Measurements from ENCODE around the gene MDK. TPM values are rescaled to one million over a fixed set of nuclear protein-coding genes. Genes with fewer than 3 reads are reported as not detected.

MDK gene
- polyA plus RNA-seq, 1 donor from 2014 or later: 90.3 TPM

DNA sequence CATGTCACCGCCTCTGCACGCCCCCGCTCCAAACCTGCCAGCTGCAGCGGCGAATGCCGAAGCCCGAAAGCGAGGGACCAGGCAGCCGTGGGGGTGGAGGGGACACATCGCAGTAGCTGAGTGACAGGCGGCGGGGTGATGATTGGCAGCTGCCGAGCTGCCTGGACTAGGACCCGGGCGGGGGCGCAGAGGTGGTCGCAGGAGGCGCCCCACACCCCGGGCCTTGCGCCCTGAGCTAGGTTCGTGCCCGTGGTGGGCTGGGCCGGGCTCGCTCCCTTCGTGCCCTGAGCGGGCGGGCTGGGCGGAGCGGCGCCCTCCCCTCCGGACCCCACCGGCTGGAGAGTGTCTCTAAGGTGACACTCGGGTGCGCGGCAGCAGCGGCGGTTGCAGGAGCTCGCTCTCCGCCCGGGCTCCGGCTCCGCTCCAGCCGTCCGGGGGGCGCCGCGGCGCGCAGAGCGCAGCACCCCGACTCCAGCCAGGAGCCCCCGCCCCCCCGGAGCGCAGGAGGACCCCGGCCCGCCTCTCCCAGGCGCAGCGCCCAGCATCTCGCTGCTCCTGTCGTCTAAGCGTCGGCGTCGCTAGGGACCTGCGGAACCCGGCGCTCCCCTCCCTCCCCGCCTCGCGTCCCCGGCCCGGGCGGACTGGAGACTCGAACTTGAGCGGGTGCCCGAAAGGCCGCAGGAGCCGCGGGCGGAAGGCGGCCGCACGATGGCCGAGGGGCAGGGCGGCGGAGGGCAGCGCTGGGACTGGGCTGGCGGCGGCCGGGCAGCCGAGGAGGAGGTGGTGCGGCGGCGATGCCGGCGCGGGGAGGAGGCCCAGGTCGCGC, 48.7 kb upstream of the MDK start:
- H3K9me3 ChIP-seq (ENCODE audit: low read length): no peaks in the 10 kb centered on the region
- H3K36me3 ChIP-seq (ENCODE audit: insufficient read depth, low read length): no peaks in the 10 kb centered on the region
- H3K27ac ChIP-seq (ENCODE audit: low read length): peak overlapping the region; percentile 45
- peaks cover 5% of the 10 kb centered on the region for H3K79me2 ChIP-seq (replicated peaks; ENCODE audit: insufficient read depth, low read length)
- H4K20me1 ChIP-seq (ENCODE audit: insufficient read depth): no peaks in the 10 kb centered on the region
- H3K9me2 ChIP-seq (ENCODE audit: insufficient read depth, low read length): no peaks in the 10 kb centered on the region
- peaks cover 20% of the 10 kb centered on the region for H3K27me3 ChIP-seq (ENCODE audit: insufficient read depth, low read depth, low read length)
- no peaks in the 10 kb centered on the region for H3F3A ChIP-seq (ENCODE audit: insufficient read depth, low read length, poor library complexity, severe bottlenecking)
- peak overlapping the region; percentile 72 for H3K9ac ChIP-seq (ENCODE audit: low read length)
- TF ChIP-seq SMC3 (conservative IDR thresholded peaks at IDR 0.05; ENCODE audit: poor library complexity) (no peak), EP300 (conservative IDR thresholded peaks at IDR 0.05; ENCODE audit: poor library complexity, severe bottlenecking) (peak; percentile 87), POLR2AphosphoS5 (IDR thresholded peaks at IDR 0.05) (peak; percentile 47)
- H3K4me2 ChIP-seq (ENCODE audit: low read length): peak overlapping the region; percentile 69
- peak overlapping the region; percentile 79 for H3K4me3 ChIP-seq (ENCODE audit: low read length)
- no peak overlapping the region for H2AFZ ChIP-seq (ENCODE audit: low read depth, low read length)

DNA sequence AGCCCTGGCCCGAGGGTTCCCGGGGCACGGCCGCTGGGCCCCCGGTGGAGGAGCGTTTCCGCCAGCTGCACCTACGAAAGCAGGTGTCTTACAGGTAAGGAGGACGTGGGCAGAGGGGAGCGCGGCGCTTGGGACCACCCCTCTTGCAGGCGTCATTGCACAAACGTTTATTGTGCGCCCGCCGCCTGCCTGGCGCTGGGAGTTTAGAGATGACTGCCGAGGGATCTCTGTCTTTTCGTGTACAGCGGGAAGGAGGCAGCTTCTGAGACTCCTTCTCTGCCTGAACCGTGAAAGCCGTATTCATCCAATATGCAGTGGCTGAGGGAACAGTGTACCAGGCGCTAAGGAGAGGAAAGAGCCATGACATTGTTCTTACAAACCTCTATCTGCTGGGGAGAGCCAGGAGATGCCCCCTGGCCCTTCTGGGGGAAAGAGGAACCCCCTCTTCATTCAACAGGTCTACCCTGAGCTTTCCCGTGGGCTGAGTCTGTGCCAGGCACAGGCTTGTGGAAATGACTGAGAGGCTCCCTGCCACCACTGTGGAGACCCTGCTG, 48.0 kb upstream of the MDK start:
- peak overlapping the region; percentile 62 for H3K27ac ChIP-seq (ENCODE audit: low read length)
- H3K4me2 ChIP-seq (ENCODE audit: low read length): peak overlapping the region; percentile 73
- H3K27me3 ChIP-seq (ENCODE audit: insufficient read depth, low read depth, low read length): peaks cover 20% of the 10 kb centered on the region
- H3K36me3 ChIP-seq (ENCODE audit: insufficient read depth, low read length): no peaks in the 10 kb centered on the region
- TF ChIP-seq REST (IDR thresholded peaks at IDR 0.05; ENCODE audit: borderline replicate concordance): no peak
- peak; percentile 15 for TF ChIP-seq RAD21 (conservative IDR thresholded peaks at IDR 0.05)
- no peak for TF ChIP-seq EZH2 (IDR thresholded peaks at IDR 0.05; ENCODE audit: borderline replicate concordance, insufficient read depth, low read length, poor library complexity, severe bottlenecking)
- TF ChIP-seq TAF1 (IDR thresholded peaks at IDR 0.05; ENCODE audit: low read depth): peak; percentile 60
- peak; percentile 17 for TF ChIP-seq EP300 (conservative IDR thresholded peaks at IDR 0.05; ENCODE audit: poor library complexity, severe bottlenecking)
- TF ChIP-seq MXI1 (conservative IDR thresholded peaks at IDR 0.05; ENCODE audit: poor library complexity, severe bottlenecking): no peak
- TF ChIP-seq, protein P1, sequence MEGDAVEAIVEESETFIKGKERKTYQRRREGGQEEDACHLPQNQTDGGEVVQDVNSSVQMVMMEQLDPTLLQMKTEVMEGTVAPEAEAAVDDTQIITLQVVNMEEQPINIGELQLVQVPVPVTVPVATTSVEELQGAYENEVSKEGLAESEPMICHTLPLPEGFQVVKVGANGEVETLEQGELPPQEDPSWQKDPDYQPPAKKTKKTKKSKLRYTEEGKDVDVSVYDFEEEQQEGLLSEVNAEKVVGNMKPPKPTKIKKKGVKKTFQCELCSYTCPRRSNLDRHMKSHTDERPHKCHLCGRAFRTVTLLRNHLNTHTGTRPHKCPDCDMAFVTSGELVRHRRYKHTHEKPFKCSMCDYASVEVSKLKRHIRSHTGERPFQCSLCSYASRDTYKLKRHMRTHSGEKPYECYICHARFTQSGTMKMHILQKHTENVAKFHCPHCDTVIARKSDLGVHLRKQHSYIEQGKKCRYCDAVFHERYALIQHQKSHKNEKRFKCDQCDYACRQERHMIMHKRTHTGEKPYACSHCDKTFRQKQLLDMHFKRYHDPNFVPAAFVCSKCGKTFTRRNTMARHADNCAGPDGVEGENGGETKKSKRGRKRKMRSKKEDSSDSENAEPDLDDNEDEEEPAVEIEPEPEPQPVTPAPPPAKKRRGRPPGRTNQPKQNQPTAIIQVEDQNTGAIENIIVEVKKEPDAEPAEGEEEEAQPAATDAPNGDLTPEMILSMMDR (IDR thresholded peaks at IDR 0.05; ENCODE audit: poor library complexity, severe bottlenecking): no peak
- no peak for TF ChIP-seq SMC3 (conservative IDR thresholded peaks at IDR 0.05; ENCODE audit: poor library complexity)
- TF ChIP-seq POLR2AphosphoS5 (IDR thresholded peaks at IDR 0.05): no peak
- H4K20me1 ChIP-seq (ENCODE audit: insufficient read depth): no peaks in the 10 kb centered on the region
- no peaks in the 10 kb centered on the region for H3F3A ChIP-seq (ENCODE audit: insufficient read depth, low read length, poor library complexity, severe bottlenecking)
- peaks cover 5% of the 10 kb centered on the region for H3K79me2 ChIP-seq (replicated peaks; ENCODE audit: insufficient read depth, low read length)
- peak overlapping the region; percentile 72 for H3K9ac ChIP-seq (ENCODE audit: low read length)
- H3K9me2 ChIP-seq (ENCODE audit: insufficient read depth, low read length): no peaks in the 10 kb centered on the region
- H2AFZ ChIP-seq (ENCODE audit: low read depth, low read length): no peak overlapping the region
- H3K9me3 ChIP-seq (ENCODE audit: low read length): no peaks in the 10 kb centered on the region
- H3K4me3 ChIP-seq (ENCODE audit: low read length): peak overlapping the region; percentile 79
